Endothelial cell of umbilical vein (primary cell): ENCODE data around the gene COX8C. TPM values are rescaled to one million over a fixed set of nuclear protein-coding genes. Genes with fewer than 3 reads are reported as not detected.
A peak's percentile ranks its signal among the peaks of the same experiment; 100 is the strongest.

Experiments used
- BruUV-seq: library from RNA; stranded (reverse); fragments of 400-500 nt; replicated peaks from 2 replicates; lab custom pipeline; 2021; lab: Mats Ljungman, UMichigan
- CTCF ChIA-PET: fragments of 300-600, 350-600 bp; sonication (Branson Sonifier 250); formaldehyde crosslinking; loops from one replicate; lab custom pipeline; 2021; ENCODE audit warnings: antibody characterized with exemption, inconsistent platforms; lab: Charles Lee
- POLR2A ChIA-PET: fragments of 300-600, 350-600 bp; sonication (Branson Sonifier 250); formaldehyde crosslinking; loops from one replicate; lab custom pipeline; 2021; ENCODE audit warnings: antibody characterized with exemption, inconsistent platforms; lab: Charles Lee
- DNase-seq: peaks from one replicate; pipeline ENCODE4 v3.0.0-alpha.2; 2011; ENCODE audit warnings: low read depth, low spot score
- FAIRE-seq: peaks from 2 replicates; lab custom pipeline; 2011; peaks lifted over from hg19 to GRCh38; lab: Jason Lieb, UNC
- H2AFZ ChIP-seq: 2 replicates; pipeline ENCODE4 v1.6.0; 2012; ENCODE audit warnings: low read depth, low read length, control low read depth, inconsistent platforms
- H3K27ac ChIP-seq: 2 replicates; pipeline ENCODE4 v1.5.1; 2011; ENCODE audit warnings: low read depth, mild to moderate bottlenecking, control low read depth, low read length, moderate library complexity; ENCODE audit not compliant: insufficient read depth
- H3K27me3 ChIP-seq, 2 experiments: 2 replicates each; pipeline versions ENCODE4 v1.6.0 to v1.6.1; 2011; ENCODE audit warnings: low read length in 2 of 2, mixed read lengths in 1 of 2; ENCODE audit not compliant: control insufficient read depth in 2 of 2, insufficient read depth in 2 of 2
- H3K36me3 ChIP-seq, 2 experiments: 2 replicates in 1 of 2; 3 replicates in 1 of 2; pipeline ENCODE4 v1.5.1; 2011; ENCODE audit warnings: low read length in 2 of 2, mild to moderate bottlenecking in 1 of 2, moderate library complexity in 1 of 2; ENCODE audit not compliant: control insufficient read depth in 2 of 2, insufficient read depth in 2 of 2; ENCODE audit errors: extremely low read depth in 1 of 2
- H3K4me1 ChIP-seq: 3 replicates; pipeline ENCODE4 v1.5.1; 2011; ENCODE audit warnings: mild to moderate bottlenecking, low read length; ENCODE audit not compliant: control insufficient read depth, insufficient read depth; ENCODE audit errors: extremely low read depth
- H3K4me2 ChIP-seq: 2 replicates; pipeline ENCODE4 v1.6.1; 2011; ENCODE audit warnings: low read length, control low read depth, mixed read lengths; ENCODE audit not compliant: insufficient read depth
- H3K4me3 ChIP-seq, 3 experiments: fragments of 200-600 bp in 1 of 3; sonication (generic), shearing (Covaris generic) in 1 of 3; replicated peaks in 1 of 3; 2 replicates each; pipeline ENCODE4 v1.5.1; 2011 to 2016; ENCODE audit warnings: control low read depth in 3 of 3, low read length in 3 of 3, mild to moderate bottlenecking in 2 of 3, inconsistent platforms in 1 of 3, low read depth in 1 of 3, moderate library complexity in 1 of 3; ENCODE audit not compliant: insufficient read depth in 1 of 3
- H3K79me2 ChIP-seq: 2 replicates; pipeline ENCODE4 v1.6.0; 2012; ENCODE audit warnings: low read length, inconsistent platforms; ENCODE audit not compliant: control insufficient read depth, insufficient read depth
- H3K9ac ChIP-seq: replicated peaks from 2 replicates; pipeline ENCODE3; 2011; ENCODE audit warnings: low read length, control low read depth; ENCODE audit not compliant: insufficient read depth; ENCODE audit errors: extremely low read depth
- H3K9me1 ChIP-seq: replicated peaks from 3 replicates; pipeline ENCODE4 v1.6.0; 2011; ENCODE audit warnings: mild to moderate bottlenecking, low read length; ENCODE audit not compliant: control insufficient read depth, insufficient read depth; ENCODE audit errors: extremely low read depth
- H3K9me3 ChIP-seq: replicated peaks from 2 replicates; pipeline ENCODE4 v1.5.1; 2012; ENCODE audit warnings: low read length, inconsistent platforms; ENCODE audit not compliant: control insufficient read depth, insufficient read depth
- H4K20me1 ChIP-seq: replicated peaks from 2 replicates; pipeline ENCODE3; 2011; ENCODE audit warnings: mild to moderate bottlenecking, low read length; ENCODE audit not compliant: control insufficient read depth, insufficient read depth; ENCODE audit errors: extremely low read depth
- CTCF ChIP-seq, 2 donors: IDR thresholded peaks; 1 replicate in 1 of 2; 2 replicates in 1 of 2; pipeline ENCODE4 v1.5.1; 2011; ENCODE audit warnings: low read length in 2 of 2, mild to moderate bottlenecking in 2 of 2, moderate library complexity in 2 of 2, control low read depth in 1 of 2, inconsistent platforms in 1 of 2, low read depth in 1 of 2; ENCODE audit not compliant: insufficient read depth in 1 of 2; ENCODE audit errors: extremely low read depth in 1 of 2
- EZH2 ChIP-seq: IDR thresholded peaks from 2 replicates; pipeline ENCODE4 v1.6.1; 2012; ENCODE audit warnings: borderline replicate concordance, low read depth, mild to moderate bottlenecking, moderate library complexity, low read length, inconsistent platforms; ENCODE audit not compliant: severe bottlenecking
- FOS ChIP-seq: IDR thresholded peaks from 2 replicates; pipeline ENCODE4 v1.6.1; 2011; ENCODE audit warnings: mild to moderate bottlenecking, low read length, moderate library complexity, borderline replicate concordance; ENCODE audit not compliant: insufficient read depth
- GATA2 ChIP-seq: IDR thresholded peaks from 2 replicates; pipeline ENCODE4 v1.7.0; 2011; ENCODE audit warnings: low read depth, mild to moderate bottlenecking, moderate library complexity, mixed read lengths, low read length; ENCODE audit not compliant: insufficient read length, insufficient read depth
- JUN ChIP-seq: IDR thresholded peaks from 2 replicates; pipeline ENCODE4 v1.6.1; 2011; ENCODE audit warnings: borderline replicate concordance, low read depth; ENCODE audit not compliant: insufficient read length, insufficient read depth
- MYC ChIP-seq: IDR thresholded peaks from one replicate; pipeline ENCODE4 v1.6.1; 2011; ENCODE audit warnings: mild to moderate bottlenecking, low read depth, low read length
- POLR2A ChIP-seq: IDR thresholded peaks from 2 replicates; pipeline ENCODE4 v1.6.1; 2012; ENCODE audit warnings: low read depth, mild to moderate bottlenecking, control low read depth, low read length
- POLR2AphosphoS5 ChIP-seq: IDR thresholded peaks from 2 replicates; pipeline ENCODE4 v1.6.1; 2012; ENCODE audit warnings: low read depth, mild to moderate bottlenecking, control low read depth, low read length, moderate library complexity; ENCODE audit not compliant: insufficient read depth
- dilution Hi-C: fragments of 300-500 bp; cut with MboI; formaldehyde crosslinking; loops from one replicate; pipeline ENCODE4 v1.15.0; 2019; ENCODE audit warnings: low sequenced_read_pairs; ENCODE audit not compliant: extremely low pct_ligation_motif_present
- intact Hi-C: fragments of 100-400 bp; cut with micrococcal nuclease; formaldehyde crosslinking; loops from one replicate; pipeline ENCODE4 v1.10.0; 2022
- polyA plus RNA-seq, 4 experiments: library from polyadenylated mRNA; depleted of rRNA in 3 of 4; stranded (reverse) in 3 of 4; unstranded in 1 of 4; fragments of >200 nt; gene quantifications; 2 replicates each; pipeline versions ENCODE4 v1.2.1 to v1.2.3, GENCODE V29; 2011 to 2012; ENCODE audit warnings: missing spikeins in 1 of 4
- total RNA-seq: library from RNA; stranded (reverse); gene quantifications from 2 replicates; pipeline ENCODE4 v1.2.3, GENCODE V29; 2021
- TF ChIP-seq, protein P1 (sequence below): IDR thresholded peaks from 2 replicates; pipeline ENCODE4 v1.6.1; 2011; ENCODE audit not compliant: insufficient read depth, insufficient read length

The COX8C gene
- total and polyA plus RNA-seq, 2 donors (not counting 3 experiments of a cell fraction or from before 2014, with no cell fraction given), result not detected

DNA sequence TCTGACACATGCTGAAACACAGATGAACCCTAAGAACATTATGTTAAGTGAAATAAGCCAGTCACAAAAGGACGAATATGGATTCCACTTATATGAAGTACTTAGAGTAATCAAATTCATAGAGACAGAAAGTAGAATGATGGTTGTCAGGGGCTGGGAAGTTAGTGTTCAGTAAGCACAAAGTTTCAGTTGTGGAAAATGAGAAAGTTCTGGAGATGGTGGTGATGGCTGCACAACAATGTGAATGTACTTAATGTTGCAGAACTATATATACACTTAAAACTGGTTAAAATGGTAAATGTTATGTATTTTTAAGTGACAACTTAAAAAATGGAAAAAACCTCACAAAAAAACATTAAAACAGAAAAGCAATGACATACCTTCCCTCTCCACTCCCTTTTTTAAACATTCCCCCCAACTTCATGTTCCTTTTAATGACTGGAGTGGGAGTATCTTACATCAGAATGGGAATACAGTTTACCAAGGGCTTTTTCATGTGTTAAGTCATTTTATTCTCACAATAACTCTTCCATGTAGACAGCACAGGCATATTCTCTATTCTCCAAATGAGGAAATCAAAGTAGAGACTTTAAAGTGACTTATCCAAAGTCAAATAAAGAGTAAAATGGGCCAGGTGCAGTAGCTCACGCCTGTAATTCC lies 38.2 kb upstream of the COX8C start:
- peaks cover 27% of the 10 kb centered on the region for H4K20me1 ChIP-seq
- H3K27me3 ChIP-seq, result no peaks in the 10 kb centered on the region
- peak overlapping the region; percentile 68 for H3K4me2 ChIP-seq
- peak overlapping the region; percentile 38 for H3K27ac ChIP-seq
- no TSS peak for BruUV-seq
- DNase-seq (no peak), FAIRE-seq (no peak)
- H3K4me3 ChIP-seq, result no peak overlapping the region
- H3K4me1 ChIP-seq, result peaks cover 29% of the 10 kb centered on the region
- no peak for TF ChIP-seq CTCF (IDR thresholded peaks at IDR 0.05; ENCODE audit: extremely low read depth in 1 of 2, insufficient read depth in 1 of 2, low read depth in 1 of 2, low read length in 2 of 2)
- TF ChIP-seq FOS, result no peak
- TF ChIP-seq GATA2, result no peak
- TF ChIP-seq POLR2A, result no peak
- no peak for TF ChIP-seq JUN
- no peak for TF ChIP-seq MYC
- TF ChIP-seq POLR2AphosphoS5, result no peak
- no peak for TF ChIP-seq EZH2
- TF ChIP-seq, protein P1, sequence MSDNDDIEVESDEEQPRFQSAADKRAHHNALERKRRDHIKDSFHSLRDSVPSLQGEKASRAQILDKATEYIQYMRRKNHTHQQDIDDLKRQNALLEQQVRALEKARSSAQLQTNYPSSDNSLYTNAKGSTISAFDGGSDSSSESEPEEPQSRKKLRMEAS, result no peak
- ChIA-PET CTCF (interaction anchor here (1.0 to 1.3 kb wide), 3 partner anchors 9 to 13 kb away, joined by 3 to 7 read pairs (median 6); no protein-coding TSS in a partner anchor), POLR2A (no interaction called here)
- H2AFZ ChIP-seq, result no peak overlapping the region
- no peaks in the 10 kb centered on the region for H3K36me3 ChIP-seq
- H3K79me2 ChIP-seq, result peaks cover 91% of the 10 kb centered on the region
- H3K9ac ChIP-seq, result no peak overlapping the region
- no peaks in the 10 kb centered on the region for H3K9me3 ChIP-seq
- dilution Hi-C loops, result no loop called here
- intact Hi-C loops, result loop anchor here (1.0 kb wide), 2 partner anchors 9 to 22 kb away; no protein-coding TSS in a partner anchor
- H3K9me1 ChIP-seq, result no peaks in the 10 kb centered on the region
